ENCODE results near the gene GOLGA8T. TPM values are rescaled to one million over a fixed set of nuclear protein-coding genes. Genes with fewer than 3 reads are reported as not detected.
"Not testable (repeated sequence)": the region's sequence is repeated elsewhere in the genome, so short reads cannot be mapped to it uniquely, and the experiment has no call there.

GOLGA8T gene
- total and polyA plus RNA-seq, 8 donors, result 0.19 to 0.95 (median 0.62) TPM; not detected in 2

DNA sequence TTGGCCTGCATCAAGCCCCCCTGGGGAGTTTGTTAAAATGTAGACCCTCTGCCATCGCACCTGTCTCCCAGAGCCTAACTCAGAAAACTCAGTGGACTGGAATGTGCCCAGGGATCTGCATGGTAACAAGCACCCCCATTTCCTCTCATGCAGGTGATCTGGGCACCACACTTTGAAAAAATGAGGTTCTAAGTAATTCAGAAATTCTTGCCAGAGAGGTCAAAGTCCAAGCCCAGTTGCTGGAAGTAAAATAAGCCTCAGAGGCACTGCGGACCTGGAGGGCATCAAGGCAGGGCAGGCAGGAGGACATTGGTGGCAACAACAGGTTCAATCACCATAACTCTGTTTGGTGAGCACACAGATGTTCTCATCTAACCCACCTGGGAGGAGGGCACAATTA, 33.0 kb downstream of the GOLGA8T start:
- no CpG with 5 or more reads among the region's 2 CpGs for WGBS, 2 donors
- H3K9me3 ChIP-seq; intact Hi-C loops (cut with DNase I); DNase-seq; H3K27me3 ChIP-seq; H3K27ac ChIP-seq; H3K4me1 ChIP-seq; FAIRE-seq; H3K4me3 ChIP-seq; H3K36me3 ChIP-seq: not testable (repeated sequence)
- ATAC-seq, result peak; percentile 29 to 69 (median 54)

DNA sequence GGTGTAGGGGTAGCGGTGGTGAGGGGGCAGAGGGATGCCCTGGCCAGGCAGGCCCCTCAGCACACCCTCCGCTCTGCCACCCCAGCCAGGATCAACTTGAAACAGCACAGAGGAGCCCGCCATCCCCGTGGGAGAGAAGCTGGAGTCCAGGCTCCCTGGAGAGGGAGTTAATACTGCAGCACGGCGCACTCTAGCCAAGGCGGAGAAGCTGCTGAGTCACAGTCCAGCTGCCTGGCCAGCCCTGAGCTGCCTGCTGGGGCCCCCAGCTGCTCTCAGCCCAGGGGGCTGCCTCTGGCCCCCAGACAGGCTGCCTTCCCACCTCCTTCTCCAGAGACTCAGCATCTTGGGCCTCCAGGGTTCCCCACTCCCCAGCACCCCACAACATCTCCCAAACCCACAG, 36.6 kb downstream of the GOLGA8T start:
- peak in 1 of 4 donors; percentile 12 for ATAC-seq
- FAIRE-seq; H3K27ac ChIP-seq; H3K27me3 ChIP-seq; H3K36me3 ChIP-seq; H3K4me1 ChIP-seq; H3K9me3 ChIP-seq; DNase-seq; intact Hi-C loops (cut with DNase I); H3K4me3 ChIP-seq: not testable (repeated sequence)
- no CpG with 5 or more reads among the region's 7 CpGs for WGBS, 2 donors

DNA sequence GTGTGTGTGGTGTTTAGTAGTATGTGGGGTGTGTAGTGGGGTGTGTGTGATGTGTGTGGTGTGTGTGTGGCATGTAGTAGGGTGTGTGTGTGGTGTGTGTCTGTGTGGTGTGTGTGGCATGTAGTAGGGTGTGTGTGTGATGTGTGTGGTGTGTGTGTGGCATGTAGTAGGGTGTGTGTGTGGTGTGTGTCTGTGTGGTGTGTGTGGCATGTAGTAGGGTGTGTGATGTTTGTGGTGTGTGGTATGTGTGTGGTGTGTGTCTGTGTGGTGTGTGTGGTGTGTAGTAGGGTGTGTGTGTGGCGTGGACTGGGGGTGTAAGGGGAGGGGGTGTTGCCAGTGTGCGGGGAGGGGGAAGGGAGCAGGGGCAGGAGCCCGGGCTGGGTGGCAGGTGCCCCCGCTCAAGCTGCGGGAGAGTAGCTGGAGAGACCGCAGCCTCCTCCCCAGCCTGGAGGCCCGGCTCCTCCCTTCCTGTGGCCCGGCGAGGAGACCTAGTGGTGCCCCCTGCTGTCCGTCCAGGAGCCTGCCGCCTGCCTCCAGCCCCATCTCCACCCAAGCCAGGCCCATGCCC, 38.3 kb downstream of the GOLGA8T start:
- DNase-seq (peak; percentile 54 to 89 (median 70)), ATAC-seq (peak; percentile 81 to 89 (median 85))
- H3K27ac ChIP-seq; H3K4me3 ChIP-seq; H3K4me1 ChIP-seq; FAIRE-seq; intact Hi-C loops (cut with DNase I); H3K27me3 ChIP-seq; H3K36me3 ChIP-seq; H3K9me3 ChIP-seq: not testable (repeated sequence)
- WGBS, 2 donors, result 19 to 36% methylated on average over 5 to 6 of the region's 11 CpGs

DNA sequence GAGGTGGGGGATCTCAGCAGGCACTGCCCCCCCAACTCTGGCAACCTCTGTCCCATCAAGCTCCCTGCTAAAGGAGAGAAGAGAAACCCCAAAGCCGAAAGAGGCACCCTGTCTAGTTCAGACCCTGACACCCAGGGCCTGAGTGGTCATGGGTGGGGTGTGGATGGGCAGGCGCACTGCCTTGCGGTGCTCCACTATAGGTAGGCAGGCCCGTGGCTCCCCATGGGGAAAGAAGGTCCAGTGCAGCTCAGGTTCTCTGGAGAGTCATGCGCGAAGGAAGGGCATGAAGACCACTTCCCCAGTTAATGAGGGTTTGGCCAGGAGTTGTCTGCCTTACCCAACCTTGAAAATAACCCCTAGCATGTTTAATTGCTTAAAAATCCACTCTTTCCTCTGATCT, 40.4 kb downstream of the GOLGA8T start:
- H3K27me3 ChIP-seq; H3K4me1 ChIP-seq; FAIRE-seq; intact Hi-C loops (cut with DNase I); H3K27ac ChIP-seq; H3K9me3 ChIP-seq; ATAC-seq; H3K36me3 ChIP-seq; H3K4me3 ChIP-seq: not testable (repeated sequence)
- DNase-seq, result peak in 3 of 6 donors; percentile 10 to 49 (median 43)
- 100% methylated on average over 4 to 5 of the region's 6 CpGs for WGBS, 2 donors

DNA sequence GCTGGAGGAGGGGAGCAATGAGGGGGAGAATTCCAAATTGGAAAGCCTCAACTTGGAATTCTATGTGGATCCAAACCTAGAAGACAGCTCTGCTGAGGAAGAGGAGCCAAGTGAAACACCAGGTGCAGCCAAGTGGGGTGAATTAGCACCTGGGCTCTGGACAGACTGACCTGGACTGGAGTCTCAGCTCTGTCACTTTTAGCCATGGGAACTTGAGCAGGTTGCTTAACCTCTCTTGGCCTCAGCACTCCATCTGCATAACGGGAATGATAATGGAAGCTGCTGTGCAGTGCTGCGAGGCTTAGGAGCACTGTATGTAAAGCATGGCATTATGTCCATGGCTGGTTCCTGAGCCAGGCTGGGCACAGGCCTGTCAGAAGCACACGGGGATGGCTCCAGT, 41.8 kb downstream of the GOLGA8T start:
- H3K27me3 ChIP-seq; intact Hi-C loops (cut with DNase I); DNase-seq; H3K27ac ChIP-seq; FAIRE-seq; H3K9me3 ChIP-seq; H3K36me3 ChIP-seq; H3K4me3 ChIP-seq; H3K4me1 ChIP-seq: not testable (repeated sequence)
- peak; percentile 46 to 81 (median 71) for ATAC-seq
- WGBS, 2 donors, result 37% methylated on average over 2 of the region's 3 CpGs; no CpG with 5 or more reads in 1 of the 2 donors

DNA sequence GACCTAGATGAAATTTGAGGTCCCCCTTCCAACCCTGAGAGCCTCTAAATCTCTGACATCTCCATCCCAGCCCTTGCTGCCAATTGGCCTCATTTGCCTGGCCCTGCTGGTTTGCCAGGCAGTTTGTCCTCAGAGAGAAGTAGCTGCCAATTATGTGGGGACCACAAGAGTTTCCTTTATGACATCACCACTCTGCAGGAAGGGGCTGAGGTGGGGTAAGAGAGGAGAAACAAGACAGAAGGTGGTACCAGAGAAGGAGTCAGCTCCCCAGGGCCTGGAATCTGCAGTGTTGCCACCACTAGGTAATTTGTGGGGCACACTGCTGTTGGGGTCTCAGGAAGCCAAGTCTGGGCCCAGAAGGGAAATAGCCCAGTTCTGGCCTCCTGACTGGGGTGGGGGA, 45.0 kb downstream of the GOLGA8T start:
- H3K36me3 ChIP-seq; H3K9me3 ChIP-seq; FAIRE-seq; H3K4me3 ChIP-seq; intact Hi-C loops (cut with DNase I); H3K4me1 ChIP-seq; ATAC-seq; H3K27me3 ChIP-seq; H3K27ac ChIP-seq; DNase-seq: not testable (repeated sequence)

DNA sequence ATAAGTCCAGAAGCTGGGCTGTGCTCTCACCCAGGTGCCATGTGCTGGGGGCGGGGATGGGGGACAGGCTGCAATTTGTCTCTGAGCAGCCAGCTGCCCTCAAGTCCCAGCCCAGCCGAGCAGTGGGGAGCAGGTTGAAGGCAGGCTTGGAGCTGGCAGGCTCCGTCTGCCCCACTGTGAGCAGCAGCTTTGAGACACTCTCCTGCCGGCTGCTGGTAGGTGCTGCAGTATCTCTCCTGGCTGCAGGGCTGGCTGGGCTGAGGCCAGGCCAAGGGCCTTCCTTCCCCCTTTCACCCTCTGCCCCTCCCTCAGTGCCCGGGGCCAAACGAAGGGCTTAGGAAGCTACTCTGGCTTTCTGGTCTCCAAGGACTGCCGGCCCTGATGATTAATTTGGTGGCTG, 50.6 kb downstream of the GOLGA8T start:
- WGBS, 2 donors, result no CpG with 5 or more reads among the region's 7 CpGs
- H3K9me3 ChIP-seq; intact Hi-C loops (cut with DNase I); H3K4me1 ChIP-seq; H3K27me3 ChIP-seq; DNase-seq; FAIRE-seq; H3K4me3 ChIP-seq; H3K27ac ChIP-seq; H3K36me3 ChIP-seq: not testable (repeated sequence)
- ATAC-seq, result peak in 3 of 4 donors; percentile 39 to 56 (median 43)

DNA sequence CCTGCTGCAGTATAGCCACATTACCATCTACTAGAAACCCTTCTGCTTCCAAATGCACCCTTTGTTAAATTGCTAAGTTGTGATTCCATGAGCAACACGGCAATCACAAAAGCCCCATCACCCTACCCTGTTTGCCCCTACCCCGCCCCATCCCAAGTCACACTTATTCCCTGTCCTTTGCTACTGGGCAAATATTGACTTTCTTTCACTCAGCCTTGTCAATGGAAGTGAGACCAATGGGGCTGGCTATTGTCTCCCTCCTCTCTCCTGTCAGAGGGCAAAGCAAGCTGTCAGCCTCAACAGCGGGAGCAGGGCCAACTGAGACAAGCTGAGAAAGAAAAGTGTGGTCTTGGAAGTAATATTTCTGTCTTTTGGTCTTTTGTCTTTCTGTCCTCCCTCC, 52.6 kb downstream of the GOLGA8T start:
- ATAC-seq, result peak; percentile 25 to 54 (median 34)
- FAIRE-seq; H3K4me1 ChIP-seq; H3K9me3 ChIP-seq; intact Hi-C loops (cut with DNase I); H3K36me3 ChIP-seq; DNase-seq; H3K27me3 ChIP-seq; H3K27ac ChIP-seq; H3K4me3 ChIP-seq: not testable (repeated sequence)
- WGBS, 2 donors, result 49 to 74% methylated on average over 2 of the region's 3 CpGs

DNA sequence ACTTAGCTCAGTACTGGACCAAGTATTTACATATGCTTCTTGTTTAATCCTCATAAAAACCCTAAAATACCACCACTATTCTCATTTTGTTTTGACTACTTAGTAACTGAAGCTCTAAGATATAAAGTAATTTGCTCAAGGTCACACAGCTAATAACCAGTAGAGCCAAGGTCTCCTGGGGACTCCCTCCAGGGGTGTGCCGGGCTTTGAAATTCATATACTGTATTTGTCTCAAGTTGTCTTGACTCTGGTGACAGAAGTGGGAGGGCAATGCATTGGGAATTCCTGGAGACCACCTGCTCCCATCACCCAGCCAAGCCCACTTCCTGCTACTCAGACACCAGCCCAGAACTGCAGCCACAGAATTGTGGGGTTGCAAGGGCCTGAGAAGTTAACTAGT, 54.9 kb downstream of the GOLGA8T start:
- ATAC-seq; intact Hi-C loops (cut with DNase I); FAIRE-seq; H3K27me3 ChIP-seq; H3K27ac ChIP-seq; H3K4me1 ChIP-seq; H3K36me3 ChIP-seq; H3K9me3 ChIP-seq; DNase-seq; H3K4me3 ChIP-seq: not testable (repeated sequence)
- 28 to 51% methylated on average over 1 of the region's 1 CpG for WGBS, 2 donors

DNA sequence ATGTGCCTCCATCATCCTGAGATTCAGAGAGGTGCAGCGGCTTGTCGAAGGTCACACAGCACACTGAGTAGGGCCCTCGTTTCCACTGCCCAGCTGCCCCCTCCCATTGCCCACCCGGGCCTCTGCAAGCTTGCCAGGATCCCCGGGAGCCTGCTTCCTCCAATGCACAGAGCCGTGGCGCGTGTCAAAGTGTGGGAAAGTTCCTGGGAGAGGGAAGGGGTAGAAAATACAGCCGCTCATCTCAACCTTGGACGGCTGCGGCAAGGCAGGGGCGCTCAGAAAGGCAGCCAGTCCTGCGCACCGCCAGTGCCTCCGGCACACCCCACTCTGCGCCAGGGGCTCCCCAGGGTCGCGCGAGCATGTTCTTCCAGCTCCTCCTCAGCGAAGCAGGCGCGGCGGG, 56.3 kb downstream of the GOLGA8T start:
- peak in 1 of 6 donors; percentile 28 for DNase-seq
- 4 to 6% methylated on average over 6 to 7 of the region's 23 CpGs for WGBS, 2 donors
- not testable (repeated sequence) for FAIRE-seq

DNA sequence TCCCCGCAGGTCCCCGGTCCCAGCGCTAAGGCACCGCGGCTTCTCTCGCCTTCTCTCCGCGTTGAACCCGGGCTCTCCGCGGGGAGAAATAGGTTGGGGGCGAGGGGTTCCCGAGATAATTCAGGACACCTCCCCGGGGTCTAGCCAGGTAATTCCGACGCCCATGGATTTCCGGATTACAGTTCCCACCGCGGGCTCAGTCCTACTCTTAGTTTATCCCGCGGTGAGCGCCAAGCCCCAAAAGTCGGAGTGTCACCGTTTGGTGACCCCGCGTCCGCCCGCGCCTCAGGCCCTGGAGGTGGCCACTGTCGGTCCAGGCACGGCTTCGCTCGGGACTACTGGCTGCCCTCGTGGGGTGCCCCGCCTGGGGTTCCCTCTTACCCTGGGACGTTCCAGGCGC, 56.8 kb downstream of the GOLGA8T start:
- peak in 2 of 6 donors; percentile 20 to 48 for DNase-seq
- not testable (repeated sequence) for H3K9me3 ChIP-seq

More for the DNA sequence above, 56.3 kb downstream of the GOLGA8T start:
- H3K27ac ChIP-seq; H3K4me1 ChIP-seq; ATAC-seq; H3K27me3 ChIP-seq; H3K9me3 ChIP-seq; H3K36me3 ChIP-seq; intact Hi-C loops (cut with DNase I); H3K4me3 ChIP-seq: not testable (repeated sequence)

DNA sequence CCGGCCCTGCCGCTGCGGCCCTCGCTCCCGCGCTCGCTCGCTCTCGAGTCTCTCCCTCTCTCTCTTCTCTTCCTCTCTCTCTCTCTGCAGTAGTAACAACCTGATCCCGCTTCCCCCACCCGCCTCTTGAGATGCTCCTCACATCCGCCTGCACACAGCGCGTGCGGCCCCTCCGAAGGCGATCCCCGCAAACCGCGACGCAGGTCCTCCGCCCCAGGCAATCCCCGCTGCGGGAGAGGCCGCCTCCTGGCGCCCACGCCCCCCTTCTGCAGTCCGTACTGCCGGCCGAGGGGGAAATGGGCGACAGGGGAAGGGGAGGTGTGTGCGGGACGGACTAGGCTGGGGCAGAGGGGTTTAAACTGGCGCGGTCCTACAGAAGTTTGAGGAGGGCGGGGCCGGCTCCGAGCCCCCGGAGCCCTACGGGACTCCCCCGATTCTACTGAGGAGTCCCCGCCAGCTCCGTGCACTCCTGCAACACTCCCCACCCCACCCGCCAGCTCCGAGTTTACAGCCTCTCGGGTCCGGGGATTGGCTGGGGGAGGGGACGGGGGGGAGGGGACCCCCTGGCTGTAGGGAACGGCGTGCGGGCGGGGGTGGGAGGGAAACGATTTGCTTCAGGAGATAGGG, 57.4 kb downstream of the GOLGA8T start:
- H3K4me3 ChIP-seq, result peak overlapping the region in 1 of 4 donors; percentile 23
- H3K4me1 ChIP-seq; H3K27me3 ChIP-seq; intact Hi-C loops (cut with DNase I); H3K36me3 ChIP-seq; H3K27ac ChIP-seq; H3K9me3 ChIP-seq; FAIRE-seq: not testable (repeated sequence)
- 3 to 4% methylated on average over 15 to 18 of the region's 53 CpGs for WGBS, 2 donors
- peak; percentile 15 to 34 (median 24) for ATAC-seq
- peak in 1 of 6 donors; percentile 15 for DNase-seq

More for the DNA sequence above, 56.8 kb downstream of the GOLGA8T start:
- 1% methylated on average over 16 of the region's 37 CpGs for WGBS, 2 donors
- FAIRE-seq; H3K27me3 ChIP-seq; H3K4me1 ChIP-seq; H3K27ac ChIP-seq; H3K36me3 ChIP-seq; intact Hi-C loops (cut with DNase I): not testable (repeated sequence)
- peak in 3 of 4 donors; percentile 7 to 18 (median 8) for ATAC-seq
- H3K4me3 ChIP-seq, result peak overlapping the region in 1 of 4 donors; percentile 23
